NCI-H1436 treated with DMSO at 0.1 percent for 48 hours (cell line): Measurements from ENCODE around the gene OSBPL3.

ENCODE experiments used
- DNase-seq: peaks from one replicate; lab custom pipeline; 2025; lab: John Stamatoyannopoulos, UW

OSBPL3 gene

DNA sequence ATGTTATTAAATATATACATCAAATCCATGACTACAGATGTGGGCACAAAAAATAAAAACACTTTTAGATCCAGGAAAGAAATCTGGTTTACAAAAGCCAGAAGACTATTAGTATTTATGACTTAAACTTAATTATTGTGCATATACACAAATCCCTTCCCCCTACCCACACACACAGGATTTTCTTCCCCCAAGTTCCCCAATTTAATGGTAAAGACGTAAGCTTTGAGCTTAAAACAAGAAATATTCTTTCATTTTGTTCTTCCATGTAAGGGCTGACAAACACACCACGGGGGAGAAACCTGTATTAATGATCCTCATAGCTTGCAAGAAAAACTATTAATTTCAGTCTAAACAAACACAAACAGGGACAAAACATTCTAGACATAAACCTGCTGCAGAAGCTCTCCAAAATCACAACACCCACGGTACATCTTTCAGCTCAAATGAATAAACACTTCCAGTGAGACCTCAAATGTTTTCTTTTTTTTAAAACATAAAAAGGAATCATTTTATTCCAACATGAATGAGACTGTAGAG, 28.5 kb downstream of the OSBPL3 start:
- DNase-seq: no peak

DNA sequence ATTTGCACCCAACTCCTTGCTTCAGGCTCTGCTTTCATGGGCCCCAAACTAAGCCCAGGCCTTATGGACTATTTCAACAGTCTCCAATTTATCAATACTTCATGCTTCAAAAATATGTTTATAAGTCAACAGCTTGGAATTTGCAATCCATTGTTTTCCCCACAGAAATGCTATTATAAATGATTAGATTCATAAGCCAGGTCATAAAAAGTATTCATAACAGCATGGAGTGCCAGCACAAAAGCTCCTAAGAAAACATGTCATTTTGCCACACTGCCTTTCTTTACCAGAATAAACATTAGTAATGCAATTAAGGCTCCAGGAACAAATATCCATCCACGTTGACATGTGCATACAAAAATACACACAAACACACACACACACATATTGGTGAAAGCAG, 30.1 kb downstream of the OSBPL3 start:
- no peak for DNase-seq

DNA sequence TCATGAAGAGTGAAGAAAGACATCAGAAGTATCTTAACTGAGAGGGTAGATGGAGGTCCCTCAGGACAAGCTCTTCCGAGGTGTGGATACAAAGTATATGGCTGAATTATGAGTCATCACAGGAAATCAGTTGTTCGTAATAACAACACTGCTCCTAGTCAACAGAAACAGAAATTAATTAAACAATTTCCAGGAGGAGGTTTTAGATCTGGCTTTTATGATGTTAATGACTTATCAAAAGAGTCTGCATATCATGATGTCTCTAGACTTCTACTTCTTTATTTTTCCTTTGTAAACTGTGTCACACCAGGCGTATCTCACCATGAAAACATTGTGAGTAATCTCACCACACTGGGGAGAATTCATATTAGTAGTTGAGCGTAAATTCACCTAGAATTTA, 31.2 kb downstream of the OSBPL3 start:
- no peak for DNase-seq

DNA sequence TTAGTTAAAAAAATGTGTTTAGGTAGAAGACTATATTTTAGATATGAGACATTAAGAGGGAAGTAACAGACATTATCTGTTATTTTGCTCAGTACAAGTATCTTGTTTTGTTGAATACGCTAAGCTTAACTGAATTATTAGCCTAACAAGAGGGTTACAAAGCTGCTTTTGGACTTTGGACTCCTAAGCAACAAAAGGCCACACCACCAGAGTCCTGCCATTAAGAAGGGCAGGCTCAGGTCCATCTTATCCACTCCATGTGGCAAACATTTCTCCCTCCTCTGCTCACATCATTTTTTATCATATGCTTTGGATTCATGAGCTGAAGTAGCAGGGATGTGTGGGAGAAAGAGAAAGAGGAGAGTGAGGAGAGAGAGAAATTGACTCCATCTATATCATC, 33.5 kb downstream of the OSBPL3 start:
- DNase-seq: no peak

GRCh38 chr7:24945899-24946298, 34.1 kb downstream of the OSBPL3 start:
- DNase-seq: no peak

DNA sequence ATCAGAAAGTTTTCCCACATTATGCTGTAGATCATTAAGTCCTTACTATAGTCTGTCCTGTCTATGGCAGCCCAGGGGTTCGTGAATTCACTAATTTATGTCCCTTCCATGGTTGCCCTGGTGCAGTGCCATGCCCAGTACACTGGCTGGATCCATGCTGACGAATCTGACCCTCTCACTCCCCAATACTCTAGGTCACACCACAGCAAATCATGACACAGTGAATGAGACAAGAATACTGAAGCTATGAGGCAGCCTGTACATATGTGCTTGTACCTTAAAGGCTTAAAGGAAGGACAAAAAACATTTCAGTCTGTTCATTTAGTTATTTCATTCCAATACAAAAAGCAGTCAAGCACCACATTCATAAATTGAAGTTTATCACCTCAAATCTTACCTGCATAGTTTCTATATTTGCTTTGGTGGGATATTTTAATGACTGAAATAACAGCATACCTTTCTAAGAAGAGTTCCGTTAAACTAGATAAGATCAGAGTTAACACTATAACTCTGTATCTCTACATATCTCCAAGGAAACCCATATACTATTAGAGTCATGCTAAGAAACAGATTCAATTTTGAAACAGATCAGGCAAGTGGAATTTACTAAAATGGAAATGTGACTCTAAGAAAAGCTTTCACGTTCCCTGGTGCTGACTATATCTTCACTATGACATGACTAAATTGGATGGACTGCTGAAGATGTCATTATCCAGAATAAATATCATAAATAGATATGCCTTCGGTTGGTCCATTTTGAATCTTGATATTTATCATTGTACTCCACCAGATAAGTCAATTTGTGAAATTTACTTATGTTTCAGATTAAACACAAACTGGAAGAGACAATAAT, 36.7 kb downstream of the OSBPL3 start:
- no peak for DNase-seq

GRCh38 chr7:24942226-24942625, 37.8 kb downstream of the OSBPL3 start:
- DNase-seq: no peak

DNA sequence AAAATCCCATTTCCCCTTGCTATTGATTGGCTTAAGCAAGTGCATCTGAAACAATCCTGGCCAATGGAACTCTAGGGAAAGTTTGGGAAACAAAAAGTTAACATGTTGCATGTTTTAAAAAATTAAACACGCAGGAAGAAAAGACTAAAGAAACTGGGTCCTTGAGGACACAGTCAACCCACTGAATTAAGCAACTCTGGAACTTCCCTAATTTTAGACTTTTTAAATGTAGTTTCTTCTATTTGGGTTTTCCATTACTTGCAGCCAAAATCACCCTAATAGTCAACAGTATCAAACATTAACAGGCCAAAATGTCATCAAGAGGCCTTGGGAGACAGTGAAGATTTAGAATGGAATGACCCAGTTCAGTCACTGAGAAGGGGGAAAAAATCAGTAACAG, 40.6 kb downstream of the OSBPL3 start:
- no peak for DNase-seq

- no peak for DNase-seq
Measured at GRCh38 chr7:24936121-24936824, 43.7 kb downstream of the OSBPL3 start.

DNA sequence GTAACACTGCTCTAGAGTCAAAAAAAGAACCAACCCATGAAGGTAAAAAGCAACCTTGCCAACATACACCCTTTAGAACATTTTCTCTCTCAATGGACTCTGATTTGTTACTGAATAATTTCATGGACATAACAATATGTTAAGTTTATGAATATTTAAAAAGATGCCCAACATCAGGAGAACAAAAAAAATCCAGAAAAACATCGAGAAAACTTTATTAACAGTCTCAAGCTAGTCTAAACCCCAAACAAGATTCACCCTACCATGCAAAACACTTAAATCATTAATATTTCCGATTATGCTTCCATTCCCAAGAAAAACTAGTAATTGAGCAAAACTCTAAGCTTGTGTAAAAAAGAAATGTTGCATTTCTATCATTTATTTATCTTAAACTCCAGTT, 46.7 kb downstream of the OSBPL3 start:
- DNase-seq: no peak

- DNase-seq: no peak
Measured at GRCh38 chr7:24932815-24933214, 47.2 kb downstream of the OSBPL3 start.

DNA sequence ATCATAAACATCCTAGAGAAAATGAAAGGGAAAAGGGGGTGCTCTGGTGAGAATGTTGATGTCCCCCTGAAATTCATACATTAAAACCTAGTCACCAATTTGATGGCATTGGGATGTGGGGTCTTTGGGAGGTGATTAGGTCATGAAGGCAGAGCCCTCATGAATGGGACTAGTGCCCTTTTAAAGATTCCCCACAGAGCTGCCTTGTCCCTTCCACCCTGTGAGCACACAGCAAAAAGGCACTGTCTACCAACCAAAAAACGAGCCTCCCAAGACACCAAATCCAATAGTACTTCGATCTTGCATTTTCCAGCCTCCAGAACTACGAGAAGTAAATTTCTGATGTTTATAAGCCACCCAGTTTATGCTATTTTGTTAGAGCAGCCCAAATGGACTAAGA, 47.6 kb downstream of the OSBPL3 start:
- no peak for DNase-seq

- DNase-seq: no peak
Measured at GRCh38 chr7:24931844-24932243, 48.1 kb downstream of the OSBPL3 start.

- no peak for DNase-seq
Measured at GRCh38 chr7:24930856-24931255, 49.1 kb downstream of the OSBPL3 start.

DNA sequence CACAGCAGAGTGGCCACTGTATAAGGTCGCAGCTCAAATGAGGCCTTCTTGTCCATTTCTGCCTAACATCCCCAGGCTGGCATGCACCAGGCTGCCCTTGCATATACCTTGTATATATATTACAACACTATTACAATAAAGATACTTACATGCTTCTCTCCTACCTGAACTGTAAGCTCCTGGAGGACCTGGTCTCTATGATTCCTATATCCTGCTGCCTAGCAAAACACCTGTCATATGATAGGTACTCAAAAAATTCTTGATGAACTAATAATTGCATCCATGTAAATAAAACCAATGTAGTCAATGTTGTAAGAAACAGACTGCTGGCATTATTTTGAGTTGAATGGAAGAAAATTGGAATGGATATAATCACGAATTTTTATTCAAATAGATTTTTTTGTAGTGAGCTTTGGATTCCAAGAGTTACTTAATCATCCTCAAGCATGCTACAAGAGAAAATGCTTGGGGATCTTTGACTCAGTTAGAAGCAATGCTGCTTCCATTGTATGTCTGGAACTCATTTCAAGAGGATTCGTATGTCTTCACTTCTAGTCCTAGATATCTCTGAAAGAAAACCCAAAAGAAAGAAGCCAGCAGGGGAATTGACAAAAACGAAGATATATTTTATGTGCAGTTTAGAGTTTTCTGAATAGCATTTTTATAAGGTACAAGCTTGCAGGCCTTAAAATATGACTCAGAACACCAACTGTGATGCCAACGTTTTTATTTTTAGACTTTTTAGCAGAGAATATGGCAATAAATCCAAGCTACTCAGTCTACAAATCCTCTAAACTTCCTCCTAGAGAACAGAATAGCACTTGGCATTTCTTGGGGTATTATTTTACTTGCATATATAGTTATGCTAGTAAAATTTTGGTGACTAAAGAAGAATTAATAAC, 53.1 kb downstream of the OSBPL3 start:
- DNase-seq: no peak

GRCh38 chr7:24924375-24924774, 55.6 kb downstream of the OSBPL3 start:
- no peak for DNase-seq

GRCh38 chr7:24923172-24923865, 56.7 kb downstream of the OSBPL3 start:
- no peak for DNase-seq

GRCh38 chr7:24922099-24922773, 57.7 kb downstream of the OSBPL3 start:
- DNase-seq: no peak

DNA sequence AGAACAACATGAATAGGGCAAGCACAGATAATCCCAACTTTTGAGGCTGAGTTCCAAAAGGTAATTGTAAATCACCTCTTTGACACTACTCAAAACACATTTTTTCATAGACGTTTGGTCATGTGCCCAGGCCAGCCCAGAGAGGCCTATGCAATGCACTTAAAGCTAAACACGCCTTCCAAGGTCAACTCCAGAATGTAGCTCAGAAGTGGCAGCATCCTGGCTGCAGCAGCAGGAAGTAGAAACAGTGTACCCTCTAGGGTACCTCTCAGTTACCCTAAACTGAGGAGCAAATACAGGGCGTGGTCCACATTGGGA, 58.7 kb downstream of the OSBPL3 start:
- no peak for DNase-seq

- no peak for DNase-seq
Measured at GRCh38 chr7:24920451-24921361, 59.3 kb downstream of the OSBPL3 start.
